ENCODE data around the gene SLC4A1.

DNA sequence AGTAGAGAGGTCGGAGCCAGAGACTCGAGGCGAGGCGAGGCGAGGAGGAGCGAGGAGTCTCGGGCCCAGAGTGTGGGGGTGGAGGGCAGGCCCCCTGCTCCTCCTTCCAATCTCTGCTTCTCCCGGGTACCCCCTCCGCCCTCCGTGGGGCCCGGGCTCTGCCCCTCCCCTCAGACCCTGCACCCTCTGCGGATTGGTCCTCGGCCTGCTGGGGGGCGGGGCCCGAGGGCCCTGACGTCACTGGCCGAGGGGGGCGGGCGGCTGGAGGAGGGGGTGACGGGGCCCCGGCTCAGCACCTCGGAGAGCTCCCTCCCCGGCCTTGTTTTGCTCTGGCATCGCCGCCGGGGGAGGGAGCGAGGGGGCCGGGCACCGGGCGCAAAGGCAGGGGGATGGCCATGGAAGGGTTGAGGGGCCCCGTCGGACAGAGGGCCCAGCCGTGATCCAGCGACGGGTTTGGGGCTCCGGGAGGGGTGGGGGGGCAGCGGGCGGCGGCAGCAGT, 40.4 kb upstream of the SLC4A1 start, which contains the start of gene RUNDC3A:
- TF ChIP-seq JUN (IDR thresholded peaks at IDR 0.05; ENCODE audit: borderline replicate concordance, insufficient read depth, insufficient read length, low read depth) (no peak), EZH2 (IDR thresholded peaks at IDR 0.05; ENCODE audit: borderline replicate concordance, low read depth, low read length, severe bottlenecking) (peak; percentile 17), POLR2A (IDR thresholded peaks at IDR 0.05; ENCODE audit: low read depth, low read length) (no peak), POLR2AphosphoS5 (IDR thresholded peaks at IDR 0.05; ENCODE audit: insufficient read depth, low read depth, low read length) (no peak), GATA2 (IDR thresholded peaks at IDR 0.05; ENCODE audit: insufficient read depth, insufficient read length, low read depth, low read length) (no peak), FOS (IDR thresholded peaks at IDR 0.05; ENCODE audit: borderline replicate concordance, insufficient read depth, low read length) (no peak)
- TF ChIP-seq, protein P1, sequence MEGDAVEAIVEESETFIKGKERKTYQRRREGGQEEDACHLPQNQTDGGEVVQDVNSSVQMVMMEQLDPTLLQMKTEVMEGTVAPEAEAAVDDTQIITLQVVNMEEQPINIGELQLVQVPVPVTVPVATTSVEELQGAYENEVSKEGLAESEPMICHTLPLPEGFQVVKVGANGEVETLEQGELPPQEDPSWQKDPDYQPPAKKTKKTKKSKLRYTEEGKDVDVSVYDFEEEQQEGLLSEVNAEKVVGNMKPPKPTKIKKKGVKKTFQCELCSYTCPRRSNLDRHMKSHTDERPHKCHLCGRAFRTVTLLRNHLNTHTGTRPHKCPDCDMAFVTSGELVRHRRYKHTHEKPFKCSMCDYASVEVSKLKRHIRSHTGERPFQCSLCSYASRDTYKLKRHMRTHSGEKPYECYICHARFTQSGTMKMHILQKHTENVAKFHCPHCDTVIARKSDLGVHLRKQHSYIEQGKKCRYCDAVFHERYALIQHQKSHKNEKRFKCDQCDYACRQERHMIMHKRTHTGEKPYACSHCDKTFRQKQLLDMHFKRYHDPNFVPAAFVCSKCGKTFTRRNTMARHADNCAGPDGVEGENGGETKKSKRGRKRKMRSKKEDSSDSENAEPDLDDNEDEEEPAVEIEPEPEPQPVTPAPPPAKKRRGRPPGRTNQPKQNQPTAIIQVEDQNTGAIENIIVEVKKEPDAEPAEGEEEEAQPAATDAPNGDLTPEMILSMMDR (IDR thresholded peaks at IDR 0.05; ENCODE audit: extremely low read depth in 1 of 2, insufficient read depth in 1 of 2, low read depth in 1 of 2, low read length in 2 of 2), result no peak
- TF ChIP-seq, protein P2, sequence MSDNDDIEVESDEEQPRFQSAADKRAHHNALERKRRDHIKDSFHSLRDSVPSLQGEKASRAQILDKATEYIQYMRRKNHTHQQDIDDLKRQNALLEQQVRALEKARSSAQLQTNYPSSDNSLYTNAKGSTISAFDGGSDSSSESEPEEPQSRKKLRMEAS (IDR thresholded peaks at IDR 0.05; ENCODE audit: insufficient read depth, insufficient read length), result no peak

Measured in endothelial cell of umbilical vein (primary cell).